Stomach (tissue), 9 donors: ENCODE results near the gene SHC1. TPM values are rescaled to one million over a fixed set of nuclear protein-coding genes. Genes with fewer than 3 reads are reported as not detected.
A peak's percentile ranks its signal among the peaks of the same experiment; 100 is the strongest.

Source experiments
- DNase-seq, 2 donors: peaks; one replicate each; pipeline versions ENCODE4 v3.0.0 to v3.0.0-alpha.2; 2013 to 2019
- H3K27ac ChIP-seq, 5 donors: fragments of 200-600 bp in 4 of 5; sonication (generic) in 4 of 5; one replicate each; pipeline ENCODE4 v1.5.1; 2013 to 2019; ENCODE audit warnings: mild to moderate bottlenecking in 1 of 5, moderate library complexity in 1 of 5
- H3K27me3 ChIP-seq, 3 donors: fragments of 200-600 bp; sonication (generic); one replicate each; pipeline ENCODE4 v1.5.1; 2017 to 2019; ENCODE audit warnings: mixed run types in 1 of 3
- H3K36me3 ChIP-seq, 4 donors: fragments of 200-600 bp; sonication (generic); 1 replicate in 3 of 4; 2 replicates in 1 of 4; pipeline ENCODE4 v1.5.1; 2016 to 2019
- H3K4me1 ChIP-seq, 4 donors: fragments of 200-600 bp; sonication (generic); one replicate each; pipeline ENCODE4 v1.5.1; 2016 to 2019
- H3K4me3 ChIP-seq, 4 donors: fragments of 200-600 bp; sonication (generic) in 3 of 4; one replicate each; pipeline ENCODE4 v1.5.1; 2016 to 2019; ENCODE audit warnings: mild to moderate bottlenecking in 1 of 4
- H3K9me3 ChIP-seq, 4 donors: fragments of 200-600 bp; sonication (generic); one replicate each; pipeline ENCODE4 v1.5.1; 2016 to 2019
- EP300 ChIP-seq: sonication (generic); formaldehyde crosslinking; IDR thresholded peaks from one replicate; pipeline ENCODE4 v1.6.1; 2017; ENCODE audit warnings: antibody characterized with exemption
- POLR2A ChIP-seq, 4 donors: fragments of 450-650 bp; IDR thresholded peaks; one replicate each; pipeline ENCODE4 v1.6.1; 2016; ENCODE audit warnings: antibody characterized with exemption in 4 of 4, control low read depth in 2 of 4, mild to moderate bottlenecking in 1 of 4, moderate library complexity in 1 of 4
- POLR2AphosphoS5 ChIP-seq, 3 donors: sonication (generic); formaldehyde crosslinking; IDR thresholded peaks; one replicate each; pipeline ENCODE4 v1.6.1; 2016; ENCODE audit warnings: antibody characterized with exemption in 3 of 3
- WGBS, 5 donors: extraction: QIAGEN DNeasy Blood & Tissue Kit in 3 of 5; methylation state at CpG; one replicate each; pipeline versions ENCODE4 v1.1.5 to v1.1.7; 2013 to 2018; 5-methylcytosine and 5-hydroxymethylcytosine counted together
- intact Hi-C: fragments of 100-400 bp; cut with DNase I; formaldehyde crosslinking; loops from one replicate; pipeline ENCODE4 v1.15.1; 2023; ENCODE audit warnings: low total_unique reads
- polyA plus RNA-seq, 3 donors: library from polyadenylated mRNA; stranded (reverse); fragments of 200-250 nt; gene quantifications; one replicate each; pipeline ENCODE4 v1.2.3, GENCODE V29; 2013
- total RNA-seq, 5 donors: library from RNA; depleted of rRNA; stranded (reverse); fragments of >200 nt; gene quantifications; one replicate each; pipeline versions ENCODE4 v1.1.0 to v1.2.3, GENCODE V29; 2014 to 2016
- TF ChIP-seq, protein P1 (sequence below), 7 experiments: fragments of 450-650 bp in 4 of 7; fragments of 200-600 bp in 3 of 7; sonication (generic) in 3 of 7; IDR thresholded peaks; one replicate each; pipeline ENCODE4 v1.5.1; 2016 to 2019; ENCODE audit warnings: antibody characterized with exemption in 7 of 7, control low read depth in 2 of 7, mild to moderate bottlenecking in 1 of 7
- donor health status: healthy with polysubstance abuse.
- donor health status: Bipolar disorder and iron deficiency.
- donor health status: healthy.

SHC1 gene
- total and polyA plus RNA-seq, 8 donors, result 23.2 to 81.1 (median 58.0) TPM

DNA sequence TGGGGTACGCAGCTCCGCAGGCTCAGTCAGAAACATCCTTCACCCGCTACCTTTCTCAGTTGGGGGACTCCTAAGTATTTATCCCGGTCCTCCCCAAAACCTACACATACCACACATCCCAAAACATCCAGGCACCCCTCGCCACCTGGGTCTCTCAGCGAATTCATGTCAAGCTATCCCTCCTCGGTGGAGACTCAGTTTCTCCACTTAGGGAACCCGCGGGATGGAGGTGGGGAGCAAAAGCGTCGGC lies 30.8 kb upstream of the SHC1 start:
- intact Hi-C loops, result no loop called here
- 0 to 2% (median 0%) methylated on average over 11 of the region's 11 CpGs for WGBS, 5 donors

GRCh38 chr1:155000726-155001424 lies 30.3 kb upstream of the SHC1 start:
- peak overlapping the region; percentile 98 to 100 (median 99) for H3K27ac ChIP-seq
- WGBS, 5 donors, result 0% methylated on average over 20 to 43 of the region's 43 CpGs
- intact Hi-C loops, result no loop called here

More for the DNA sequence above, 30.8 kb upstream of the SHC1 start:
- Histone ChIP-seq H3K4me3 (peak overlapping the region; percentile 78 to 90 (median 85)), H3K27ac (peak overlapping the region; percentile 98 to 100 (median 99)), H3K4me1 (peaks cover 42 to 60% (median 48%) of the 10 kb centered on the region in 4 donors), H3K27me3 (no peaks in the 10 kb centered on the region), H3K36me3 (no peaks in the 10 kb centered on the region), H3K9me3 (no peaks in the 10 kb centered on the region)
- TF ChIP-seq POLR2AphosphoS5 (IDR thresholded peaks at IDR 0.05), result no peak
- TF ChIP-seq, protein P1, sequence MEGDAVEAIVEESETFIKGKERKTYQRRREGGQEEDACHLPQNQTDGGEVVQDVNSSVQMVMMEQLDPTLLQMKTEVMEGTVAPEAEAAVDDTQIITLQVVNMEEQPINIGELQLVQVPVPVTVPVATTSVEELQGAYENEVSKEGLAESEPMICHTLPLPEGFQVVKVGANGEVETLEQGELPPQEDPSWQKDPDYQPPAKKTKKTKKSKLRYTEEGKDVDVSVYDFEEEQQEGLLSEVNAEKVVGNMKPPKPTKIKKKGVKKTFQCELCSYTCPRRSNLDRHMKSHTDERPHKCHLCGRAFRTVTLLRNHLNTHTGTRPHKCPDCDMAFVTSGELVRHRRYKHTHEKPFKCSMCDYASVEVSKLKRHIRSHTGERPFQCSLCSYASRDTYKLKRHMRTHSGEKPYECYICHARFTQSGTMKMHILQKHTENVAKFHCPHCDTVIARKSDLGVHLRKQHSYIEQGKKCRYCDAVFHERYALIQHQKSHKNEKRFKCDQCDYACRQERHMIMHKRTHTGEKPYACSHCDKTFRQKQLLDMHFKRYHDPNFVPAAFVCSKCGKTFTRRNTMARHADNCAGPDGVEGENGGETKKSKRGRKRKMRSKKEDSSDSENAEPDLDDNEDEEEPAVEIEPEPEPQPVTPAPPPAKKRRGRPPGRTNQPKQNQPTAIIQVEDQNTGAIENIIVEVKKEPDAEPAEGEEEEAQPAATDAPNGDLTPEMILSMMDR (IDR thresholded peaks at IDR 0.05), result no peak
- DNase-seq, result no peak

DNA sequence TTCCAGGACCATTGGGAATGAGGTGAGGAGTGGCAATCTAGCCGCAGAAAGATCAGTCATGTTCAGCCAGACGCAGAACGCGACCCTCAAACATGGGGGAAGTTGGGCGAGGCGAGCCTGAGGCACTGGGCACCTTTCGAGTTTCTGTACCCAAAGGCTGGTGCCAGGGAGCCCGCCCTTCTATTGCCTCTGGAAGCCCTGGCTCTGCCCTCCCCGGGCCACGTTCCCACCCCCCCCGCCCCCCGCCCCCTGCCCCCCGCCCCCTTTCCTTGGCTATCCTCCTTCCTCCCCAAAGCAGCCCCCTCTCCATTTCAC lies 29.8 kb upstream of the SHC1 start:
- peak overlapping the region; percentile 78 to 90 (median 85) for H3K4me3 ChIP-seq
- intact Hi-C loops, result no loop called here

More at GRCh38 chr1:155000726-155001424, 30.3 kb upstream of the SHC1 start:
- Histone ChIP-seq H3K36me3 (no peaks in the 10 kb centered on the region), H3K4me3 (peak overlapping the region; percentile 78 to 90 (median 85)), H3K9me3 (no peaks in the 10 kb centered on the region), H3K4me1 (peaks cover 37 to 60% (median 45%) of the 10 kb centered on the region in 4 donors), H3K27me3 (no peaks in the 10 kb centered on the region)
- DNase-seq, result peak; percentile 97
- peak; percentile 16 to 86 (median 85) for TF ChIP-seq POLR2AphosphoS5 (IDR thresholded peaks at IDR 0.05)
- TF ChIP-seq EP300, result no peak
- TF ChIP-seq, protein P1 (IDR thresholded peaks at IDR 0.05), result peak in 2 of 7 experiments; percentile 15 to 32

DNA sequence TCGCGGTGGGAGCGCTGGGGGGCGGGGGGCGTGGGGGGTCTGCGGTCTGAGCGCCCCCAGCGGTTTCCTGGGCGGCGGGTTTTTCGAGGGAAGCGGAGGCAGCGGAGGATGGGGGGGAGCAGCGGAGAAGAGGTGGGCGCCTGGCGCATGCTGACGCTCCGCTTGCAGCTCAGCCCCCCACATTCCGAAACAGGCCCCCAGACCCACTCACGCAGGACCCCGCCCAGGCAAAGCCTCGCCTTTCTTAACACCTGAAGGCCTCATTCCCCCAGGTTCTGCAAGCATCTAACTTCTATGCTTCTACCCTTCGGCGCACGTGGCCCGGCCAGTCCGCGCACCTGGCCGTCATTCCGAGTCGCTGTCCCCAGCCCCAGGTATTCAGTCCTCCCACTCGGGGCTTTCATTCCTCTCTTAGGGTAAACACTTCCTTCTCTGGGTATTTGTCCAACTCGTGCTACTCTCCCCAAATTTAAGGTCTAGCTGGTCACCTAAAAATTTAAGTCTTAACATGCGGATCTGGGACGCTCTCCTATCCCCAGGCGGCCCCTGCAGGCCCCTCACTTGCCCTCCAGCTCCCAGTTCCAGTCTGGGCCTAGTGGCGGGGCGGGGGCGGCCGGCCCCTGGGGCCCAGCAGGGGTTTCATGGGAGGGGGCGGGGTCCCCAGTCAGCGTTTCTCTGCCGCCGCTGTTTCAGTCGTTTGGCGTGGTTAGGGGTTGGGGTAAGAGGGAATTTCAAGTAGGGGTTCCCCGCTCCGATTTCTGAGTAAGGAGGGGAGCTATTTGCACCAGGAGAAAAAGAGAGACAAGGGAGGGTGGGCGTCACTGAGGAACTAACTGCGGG lies 29.2 kb upstream of the SHC1 start:
- Histone ChIP-seq H3K27ac (peak overlapping the region; percentile 98 to 100 (median 99)), H3K27me3 (no peaks in the 10 kb centered on the region), H3K9me3 (no peaks in the 10 kb centered on the region), H3K36me3 (no peaks in the 10 kb centered on the region), H3K4me1 (peaks cover 31 to 58% (median 43%) of the 10 kb centered on the region in 4 donors), H3K4me3 (peak overlapping the region; percentile 78 to 90 (median 85))
- TF ChIP-seq EP300 (no peak), POLR2A (IDR thresholded peaks at IDR 0.05) (no peak), POLR2AphosphoS5 (IDR thresholded peaks at IDR 0.05) (no peak)
- TF ChIP-seq, protein P1 (IDR thresholded peaks at IDR 0.05), result no peak
- intact Hi-C loops, result no loop called here
- peak; percentile 65 to 79 for DNase-seq
- 1 to 3% (median 3%) methylated on average over 32 to 50 of the region's 50 CpGs for WGBS, 5 donors

More for the DNA sequence above, 29.8 kb upstream of the SHC1 start:
- H3K4me1 ChIP-seq, result peaks cover 32 to 60% (median 43%) of the 10 kb centered on the region in 4 donors
- H3K27ac ChIP-seq, result peak overlapping the region; percentile 98 to 100 (median 99)
- 0 to 3% (median 1%) methylated on average over 8 to 13 of the region's 13 CpGs for WGBS, 5 donors
- H3K9me3 ChIP-seq, result no peaks in the 10 kb centered on the region
- H3K27me3 ChIP-seq, result no peaks in the 10 kb centered on the region
- H3K36me3 ChIP-seq, result no peaks in the 10 kb centered on the region
- TF ChIP-seq EP300, result no peak
- TF ChIP-seq, protein P1 (IDR thresholded peaks at IDR 0.05), result no peak
- no peak for TF ChIP-seq POLR2A (IDR thresholded peaks at IDR 0.05)
- TF ChIP-seq POLR2AphosphoS5 (IDR thresholded peaks at IDR 0.05), result no peak
- peak in 1 of 2 donors; percentile 64 for DNase-seq
